Spinal cord (tissue), 10 donors: ENCODE data around the gene FAM118A. TPM values are rescaled to one million over a fixed set of nuclear protein-coding genes. Genes with fewer than 3 reads are reported as not detected.
"Not testable (repeated sequence)": the region's sequence is repeated elsewhere in the genome, so short reads cannot be mapped to it uniquely, and the experiment has no call there.

Source experiments
- DNase-seq, 6 donors: peaks; one replicate each; pipeline versions ENCODE4 v3.0.0 to v3.0.0-alpha.2; 2013 to 2015; ENCODE audit warnings: low spot score in 6 of 6, low read depth in 4 of 6
- H3K27ac ChIP-seq: one replicate; pipeline ENCODE4 v1.5.1; 2013; ENCODE audit warnings: low read depth, low read length, control low read depth
- H3K27me3 ChIP-seq: one replicate; pipeline ENCODE4 v1.6.1; 2013; ENCODE audit warnings: low read length; ENCODE audit not compliant: control insufficient read depth, insufficient read depth
- H3K36me3 ChIP-seq: one replicate; pipeline ENCODE4 v1.6.1; 2013; ENCODE audit warnings: low read length; ENCODE audit not compliant: control insufficient read depth, insufficient read depth
- H3K4me1 ChIP-seq: one replicate; pipeline ENCODE4 v1.6.1; 2013; ENCODE audit warnings: low read length; ENCODE audit not compliant: control insufficient read depth, insufficient read depth
- H3K4me3 ChIP-seq: one replicate; pipeline ENCODE4 v1.5.1; 2013; ENCODE audit warnings: low read depth, low read length, control low read depth
- H3K9me3 ChIP-seq: one replicate; pipeline ENCODE4 v1.6.1; 2013; ENCODE audit warnings: low read length; ENCODE audit not compliant: control insufficient read depth, insufficient read depth
- WGBS: methylation state at CpG from one replicate; pipeline ENCODE4 v1.1.5; 2013; ENCODE audit warnings: missing lambda C conversion rate; ENCODE audit not compliant: insufficient coverage; 5-methylcytosine and 5-hydroxymethylcytosine counted together
- polyA plus RNA-seq, 2 donors: library from polyadenylated mRNA; unstranded; fragments of 120-200 nt; gene quantifications; one replicate each; pipeline ENCODE4 v1.2.1, GENCODE V29; 2013; ENCODE audit not compliant: insufficient read length in 2 of 2
- total RNA-seq, 2 donors: library from RNA; depleted of rRNA in 1 of 2; stranded (reverse); fragments of 120-200 nt in 1 of 2; fragments of >200 nt in 1 of 2; gene quantifications; one replicate each; pipeline versions ENCODE4 v1.2.3 to v1.2.4, GENCODE V29; 2013 to 2014
- donor health status: healthy.

FAM118A gene
- total and polyA plus RNA-seq, 4 donors, result 20.5 to 56.6 (median 35.4) TPM

- not testable (repeated sequence) for H3K4me1 ChIP-seq, H3K36me3 ChIP-seq, H3K27me3 ChIP-seq, H3K9me3 ChIP-seq, DNase-seq, H3K27ac ChIP-seq, H3K4me3 ChIP-seq
- 94% methylated on average over 3 of the region's 5 CpGs for WGBS
These were observed 43.0 kb downstream of the FAM118A start for GRCh38 chr22:45352757-45353156.

GRCh38 chr22:45353786-45354185 lies 44.1 kb downstream of the FAM118A start:
- Histone ChIP-seq H3K27ac (no peak overlapping the region), H3K9me3 (no peaks in the 10 kb centered on the region), H3K4me3 (no peak overlapping the region), H3K36me3 (no peaks in the 10 kb centered on the region), H3K4me1 (no peaks in the 10 kb centered on the region), H3K27me3 (no peaks in the 10 kb centered on the region)
- DNase-seq, result no peak
- WGBS, result no CpG with 5 or more reads among the region's 5 CpGs

DNA sequence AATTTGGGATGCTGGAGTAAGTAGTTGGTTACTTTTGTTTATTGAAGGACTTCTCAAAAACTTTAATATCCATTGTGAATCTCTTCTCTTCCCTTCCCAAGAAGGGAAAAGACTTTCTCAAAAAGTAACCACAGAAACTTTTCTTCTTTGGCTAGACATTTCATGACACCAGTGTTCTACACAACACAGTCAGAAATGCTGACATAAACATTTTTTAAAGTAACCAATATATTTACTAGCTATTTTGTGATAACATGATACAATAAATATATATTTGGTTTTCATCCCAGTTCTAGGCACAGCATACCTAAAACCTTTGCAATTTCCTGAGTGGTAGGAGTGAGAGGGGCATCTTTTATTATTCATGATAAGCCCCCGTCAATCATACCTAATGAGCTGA lies 47.8 kb downstream of the FAM118A start:
- H3K36me3 ChIP-seq, result no peaks in the 10 kb centered on the region
- H3K27me3 ChIP-seq, result no peaks in the 10 kb centered on the region

DNA sequence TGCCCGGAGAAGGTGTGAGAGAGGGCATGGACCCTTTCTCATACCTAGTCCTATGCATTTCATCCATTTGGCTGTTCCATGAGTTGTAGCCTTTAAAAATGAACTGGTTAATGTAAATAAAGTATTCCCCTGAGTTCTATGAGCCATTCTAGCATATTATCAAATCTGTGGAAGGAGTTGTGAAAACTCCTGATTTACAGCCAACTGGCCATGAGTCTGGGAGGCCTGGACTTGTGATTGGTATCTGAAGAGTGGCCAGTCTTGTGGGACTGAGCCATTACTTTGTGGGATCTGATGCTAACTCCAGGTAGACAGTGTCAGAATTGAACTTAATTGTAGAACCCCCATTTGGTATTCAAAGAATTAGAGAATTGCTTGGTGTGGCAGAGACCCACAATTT lies 48.4 kb downstream of the FAM118A start:
- no peak for DNase-seq
- Histone ChIP-seq H3K4me1 (no peaks in the 10 kb centered on the region), H3K36me3 (no peaks in the 10 kb centered on the region), H3K4me3 (no peak overlapping the region), H3K9me3 (no peaks in the 10 kb centered on the region), H3K27ac (no peak overlapping the region), H3K27me3 (no peaks in the 10 kb centered on the region)
- no CpG with 5 or more reads among the region's 1 CpG for WGBS

More for the DNA sequence above, 47.8 kb downstream of the FAM118A start:
- WGBS, result no CpG with 5 or more reads among the region's 1 CpG
- H3K27ac ChIP-seq, result no peak overlapping the region
- DNase-seq, result no peak
- H3K9me3 ChIP-seq, result no peaks in the 10 kb centered on the region
- no peaks in the 10 kb centered on the region for H3K4me1 ChIP-seq
- H3K4me3 ChIP-seq, result no peak overlapping the region

DNA sequence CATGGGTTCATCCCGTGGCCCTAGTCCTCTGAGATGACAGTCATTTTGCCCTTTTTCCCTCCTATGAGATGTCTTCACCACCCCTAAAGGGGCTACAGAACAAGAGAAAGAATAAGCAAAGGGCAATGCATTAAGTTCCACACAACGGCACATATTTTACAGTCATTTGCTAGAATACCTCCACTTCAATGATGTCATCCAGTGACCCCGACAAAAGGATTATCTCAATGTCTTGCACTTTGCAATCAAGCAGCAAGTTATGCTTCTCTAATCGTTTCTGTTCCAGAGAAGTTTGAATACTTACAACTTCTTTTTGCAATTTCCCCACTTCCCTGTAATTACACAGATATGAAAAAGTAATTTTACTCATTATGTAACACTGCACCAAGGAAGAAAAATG lies 49.9 kb downstream of the FAM118A start:
- WGBS, result 87% methylated on average over 3 of the region's 4 CpGs
- Histone ChIP-seq H3K27me3 (no peaks in the 10 kb centered on the region), H3K4me3 (no peak overlapping the region), H3K36me3 (no peaks in the 10 kb centered on the region), H3K27ac (no peak overlapping the region), H3K4me1 (no peaks in the 10 kb centered on the region), H3K9me3 (no peaks in the 10 kb centered on the region)
- no peak for DNase-seq

DNA sequence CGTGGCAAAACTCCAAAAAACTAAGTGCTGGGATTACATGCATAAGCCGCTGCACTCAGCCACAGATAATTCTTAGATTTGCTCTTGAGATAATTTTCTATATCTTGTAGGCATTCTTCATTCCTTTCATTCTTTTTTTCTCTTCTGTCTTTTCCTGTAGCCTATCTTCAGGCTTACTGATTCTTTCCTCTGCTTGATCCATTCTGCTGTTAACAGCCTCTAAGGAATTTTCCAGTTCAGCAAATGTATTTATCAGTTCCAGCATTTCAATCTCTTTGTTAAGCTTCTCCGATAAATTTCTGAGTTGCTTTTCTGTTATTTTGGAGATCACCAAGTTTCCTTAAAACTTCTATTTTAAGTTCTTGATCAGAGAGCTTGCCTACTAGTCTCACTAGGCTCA lies 57.0 kb downstream of the FAM118A start:
- Histone ChIP-seq H3K36me3 (no peaks in the 10 kb centered on the region), H3K27me3 (no peaks in the 10 kb centered on the region), H3K27ac (no peak overlapping the region), H3K4me3 (no peak overlapping the region), H3K4me1 (no peaks in the 10 kb centered on the region), H3K9me3 (no peaks in the 10 kb centered on the region)
- 63% methylated on average over 1 of the region's 3 CpGs for WGBS
- DNase-seq, result no peak

- H3K4me1 ChIP-seq, H3K4me3 ChIP-seq, H3K9me3 ChIP-seq, H3K36me3 ChIP-seq, DNase-seq, H3K27me3 ChIP-seq, H3K27ac ChIP-seq: not testable (repeated sequence)
- no CpG with 5 or more reads among the region's 3 CpGs for WGBS
These were observed 63.9 kb downstream of the FAM118A start for GRCh38 chr22:45373592-45373991.

DNA sequence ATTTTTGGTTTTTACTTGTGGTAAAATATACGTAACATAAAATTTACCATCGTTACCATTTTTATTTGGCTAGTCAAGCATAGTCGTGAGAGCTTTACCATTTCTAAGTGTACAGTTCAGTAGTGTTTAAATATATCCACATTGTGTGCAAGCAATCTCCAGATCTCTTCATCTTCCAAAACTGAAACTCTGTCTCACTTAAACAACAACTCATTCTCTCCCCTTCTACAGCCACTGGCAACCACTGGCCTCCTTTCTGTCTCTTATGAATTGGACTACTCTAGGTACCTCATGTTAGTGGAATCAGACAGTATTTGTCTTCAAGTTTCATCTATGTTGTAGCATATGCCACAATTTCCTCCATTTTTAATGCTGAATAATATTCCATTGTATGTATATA lies 66.3 kb downstream of the FAM118A start:
- Histone ChIP-seq H3K27me3 (no peaks in the 10 kb centered on the region), H3K4me3 (no peak overlapping the region), H3K27ac (no peak overlapping the region), H3K36me3 (no peaks in the 10 kb centered on the region), H3K9me3 (no peaks in the 10 kb centered on the region), H3K4me1 (no peaks in the 10 kb centered on the region)
- DNase-seq, result no peak
- WGBS, result 100% methylated on average over 1 of the region's 3 CpGs

DNA sequence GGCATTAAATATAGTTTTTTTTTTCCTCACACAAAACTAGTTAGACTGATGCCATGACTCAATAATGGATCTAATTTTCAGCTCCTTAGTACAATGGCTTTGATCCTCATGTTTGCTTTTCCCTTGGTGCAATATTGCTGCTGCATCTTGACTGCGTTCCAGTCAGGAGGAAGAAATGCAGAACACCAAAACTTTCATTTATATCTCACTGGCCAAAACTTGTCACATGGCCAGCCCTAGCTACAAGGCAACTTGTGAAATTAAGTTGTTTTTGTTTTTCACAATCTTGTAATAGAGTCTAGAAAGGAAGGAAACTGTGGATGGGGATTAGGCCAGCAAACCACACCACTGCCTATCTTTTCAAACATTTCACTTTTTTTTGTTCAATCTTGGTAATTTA lies 67.0 kb downstream of the FAM118A start:
- WGBS, result no CpG with 5 or more reads among the region's 1 CpG
- Histone ChIP-seq H3K27me3 (no peaks in the 10 kb centered on the region), H3K36me3 (no peaks in the 10 kb centered on the region), H3K4me1 (no peaks in the 10 kb centered on the region), H3K4me3 (no peak overlapping the region), H3K9me3 (no peaks in the 10 kb centered on the region), H3K27ac (no peak overlapping the region)
- DNase-seq, result no peak

GRCh38 chr22:45381348-45381747 lies 71.6 kb downstream of the FAM118A start:
- H3K4me3 ChIP-seq, result no peak overlapping the region
- H3K27ac ChIP-seq, result no peak overlapping the region
- 91% methylated on average over 2 of the region's 2 CpGs for WGBS
- H3K27me3 ChIP-seq, result no peaks in the 10 kb centered on the region
- no peaks in the 10 kb centered on the region for H3K4me1 ChIP-seq
- no peaks in the 10 kb centered on the region for H3K9me3 ChIP-seq
- no peak for DNase-seq
- H3K36me3 ChIP-seq, result no peaks in the 10 kb centered on the region
